NCI-H345 (cell line): ENCODE data around the gene MLPH.

Experiments
- DNase-seq: peaks from one replicate; lab custom pipeline; 2025; lab: John Stamatoyannopoulos, UW

MLPH gene

GRCh38 chr2:237569041-237569440, 82.0 kb downstream of the MLPH start:
- no peak for DNase-seq

- no peak for DNase-seq
These were observed 82.8 kb downstream of the MLPH start for GRCh38 chr2:237569896-237570295.

- DNase-seq: no peak
These were observed 83.8 kb downstream of the MLPH start for GRCh38 chr2:237570776-237571335.

GRCh38 chr2:237571551-237571950, 84.5 kb downstream of the MLPH start:
- DNase-seq: no peak

- peak; percentile 87 for DNase-seq
These were observed 85.1 kb downstream of the MLPH start for GRCh38 chr2:237572021-237572741.

GRCh38 chr2:237572742-237573101, 85.7 kb downstream of the MLPH start:
- no peak for DNase-seq

- no peak for DNase-seq
These were observed 86.8 kb downstream of the MLPH start for GRCh38 chr2:237573721-237574415.

- no peak for DNase-seq
These were observed 87.4 kb downstream of the MLPH start for GRCh38 chr2:237574467-237574866.

- DNase-seq: no peak
These were observed 88.1 kb downstream of the MLPH start for GRCh38 chr2:237574894-237575868.

GRCh38 chr2:237575869-237576862, 89.1 kb downstream of the MLPH start:
- DNase-seq: no peak

GRCh38 chr2:237576974-237577373, 89.9 kb downstream of the MLPH start:
- no peak for DNase-seq

GRCh38 chr2:237577458-237577857, 90.4 kb downstream of the MLPH start:
- DNase-seq: no peak

GRCh38 chr2:237577956-237578870, 91.2 kb downstream of the MLPH start:
- no peak for DNase-seq

GRCh38 chr2:237581326-237581725, 94.3 kb downstream of the MLPH start:
- DNase-seq: no peak

- DNase-seq: peak; percentile 82
These were observed 95.0 kb downstream of the MLPH start for GRCh38 chr2:237581751-237582746.

- no peak for DNase-seq
These were observed 96.6 kb downstream of the MLPH start for GRCh38 chr2:237583385-237584295.

GRCh38 chr2:237585590-237586221, 98.7 kb downstream of the MLPH start:
- no peak for DNase-seq
